ENCODE results near the gene ABCB11.
"Not testable (repeated sequence)": the region's sequence is repeated elsewhere in the genome, so short reads cannot be mapped to it uniquely, and the experiment has no call there.

The ABCB11 gene

DNA sequence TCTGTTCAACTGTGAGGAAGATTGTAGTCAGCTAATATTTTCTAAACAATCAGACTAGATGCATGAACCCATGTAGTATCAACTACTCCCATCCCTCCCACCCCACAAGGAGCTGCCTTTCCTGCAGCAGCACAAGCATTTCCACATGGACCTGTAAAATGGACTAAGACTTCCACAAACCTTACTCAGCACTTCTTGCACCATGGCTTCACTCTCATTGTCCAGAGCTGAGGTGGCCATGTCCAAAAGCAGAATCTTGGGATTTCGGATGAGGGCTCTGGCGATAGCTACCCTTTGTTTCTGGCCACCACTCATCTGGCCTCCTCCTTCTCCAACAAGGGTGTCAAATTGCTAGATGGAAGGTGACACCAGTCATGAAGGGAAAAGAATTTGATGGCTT lies 61.3 kb downstream of the ABCB11 start:
- no peak for DNase-seq

DNA sequence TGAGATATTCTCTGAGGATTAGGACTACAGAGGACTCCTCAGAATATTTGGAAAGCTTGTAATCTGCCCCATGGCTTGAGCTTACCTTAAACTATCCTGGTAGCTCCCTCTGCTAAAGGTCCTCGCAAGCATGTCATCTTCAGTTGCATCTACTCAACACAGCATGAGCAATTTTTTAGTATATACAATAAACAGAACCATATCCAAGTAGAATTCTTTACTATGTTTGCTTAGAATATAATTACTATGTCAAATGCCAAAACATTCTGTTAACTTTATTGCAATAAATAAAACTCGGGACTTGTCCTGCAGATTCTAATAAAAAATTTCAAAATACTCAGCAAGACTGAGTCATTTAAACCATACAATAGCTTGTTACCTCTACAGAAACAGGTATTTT lies 62.8 kb downstream of the ABCB11 start:
- no peak for DNase-seq

DNA sequence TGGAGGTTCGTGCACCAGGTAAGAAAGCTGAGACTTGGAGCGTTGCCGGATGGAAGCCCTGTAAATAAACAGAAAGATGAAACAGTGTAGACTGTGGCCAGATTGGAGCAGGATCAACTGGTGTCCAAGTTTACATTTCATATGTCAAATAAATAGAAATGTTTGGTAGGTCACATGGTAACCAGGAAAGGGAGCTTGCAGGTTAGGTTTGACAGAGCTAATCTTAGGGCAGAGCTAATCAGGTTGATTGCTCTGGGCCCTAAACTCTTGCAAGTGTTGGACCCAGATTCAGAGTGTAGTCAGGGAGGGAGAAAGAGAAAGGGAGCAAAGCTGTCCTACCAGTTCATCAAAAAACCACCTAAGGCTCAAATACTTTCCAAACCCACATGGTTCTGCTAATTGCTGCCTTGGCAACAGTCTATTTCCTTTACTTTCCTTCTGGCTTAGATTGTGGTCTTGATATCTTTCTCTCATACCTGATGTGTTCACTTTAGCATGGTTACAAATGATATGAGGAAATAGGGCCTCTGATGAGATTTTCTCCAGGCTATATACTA lies 66.8 kb downstream of the ABCB11 start:
- DNase-seq: no peak

DNA sequence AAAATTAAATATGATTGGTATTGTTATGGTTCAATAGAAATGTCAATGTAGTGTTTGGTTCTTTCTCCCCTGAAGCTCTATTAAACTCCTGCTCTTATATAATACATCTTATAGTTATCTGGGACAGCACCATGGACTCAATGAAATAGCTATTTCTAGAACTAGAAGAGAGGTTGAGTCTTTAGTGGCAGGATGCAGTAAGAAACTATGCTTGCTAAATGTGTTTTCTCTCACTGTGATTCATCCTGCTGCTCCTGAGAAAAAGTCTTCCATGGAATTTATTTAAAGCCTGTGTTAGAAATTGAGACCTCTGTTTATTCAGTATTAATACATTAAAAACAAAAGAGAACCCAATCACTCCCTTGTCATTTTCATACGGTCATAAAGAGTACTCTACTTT lies 68.5 kb downstream of the ABCB11 start:
- DNase-seq: no peak

DNA sequence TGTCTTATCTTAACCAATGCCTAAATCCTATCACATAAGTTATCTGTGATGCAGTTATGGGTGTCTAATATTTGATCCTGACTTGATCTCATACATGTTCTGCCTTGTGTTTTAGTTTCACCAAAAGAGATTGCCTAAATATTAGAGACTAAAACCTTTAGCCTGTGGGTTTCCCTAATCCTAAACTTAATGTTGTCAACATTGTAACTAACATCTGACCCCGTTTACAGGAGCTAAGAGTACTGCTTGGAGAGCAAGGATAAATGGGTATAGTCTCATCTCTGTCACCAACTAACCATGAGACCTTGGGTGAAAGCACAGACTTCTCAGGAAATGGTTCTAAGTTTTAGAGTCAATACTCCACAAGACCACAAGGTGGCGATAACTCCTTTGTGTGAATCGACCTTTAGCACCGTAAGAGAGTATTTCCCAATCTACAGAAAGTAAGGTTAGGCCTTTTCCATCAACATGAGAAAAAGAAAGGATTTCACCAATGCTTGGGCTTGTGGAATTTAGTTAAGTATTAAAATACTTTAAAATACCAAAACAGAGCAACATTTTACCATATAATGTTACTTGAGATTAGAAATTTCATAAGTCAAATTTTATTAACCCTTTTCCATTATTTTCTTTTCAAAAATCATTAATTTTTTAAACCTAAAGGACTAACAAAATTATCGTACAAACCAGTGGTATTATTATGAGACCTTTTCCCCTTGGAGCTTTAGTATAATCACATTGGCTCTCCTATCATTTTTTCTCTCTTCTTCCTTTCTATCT lies 69.5 kb downstream of the ABCB11 start:
- no peak for DNase-seq

DNA sequence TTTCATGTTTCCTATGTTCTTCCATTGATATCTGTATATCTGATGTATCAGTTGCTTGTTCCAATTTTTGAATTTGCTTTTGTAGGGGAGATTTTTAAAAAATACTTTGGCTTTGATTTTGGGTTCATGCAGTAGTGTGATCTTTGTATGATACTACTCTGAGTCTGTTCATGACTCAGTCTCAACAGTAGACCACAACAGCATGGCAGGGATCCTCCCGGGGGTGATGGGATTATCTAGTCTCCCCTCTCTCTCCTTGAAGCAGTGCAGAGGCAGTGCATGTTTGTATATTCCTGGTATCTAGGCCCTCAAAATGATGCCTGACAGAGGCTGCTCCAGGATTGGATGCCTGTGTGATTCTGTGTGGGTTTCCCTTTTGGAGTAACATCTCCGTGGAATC lies 74.7 kb downstream of the ABCB11 start:
- no peak for DNase-seq

DNA sequence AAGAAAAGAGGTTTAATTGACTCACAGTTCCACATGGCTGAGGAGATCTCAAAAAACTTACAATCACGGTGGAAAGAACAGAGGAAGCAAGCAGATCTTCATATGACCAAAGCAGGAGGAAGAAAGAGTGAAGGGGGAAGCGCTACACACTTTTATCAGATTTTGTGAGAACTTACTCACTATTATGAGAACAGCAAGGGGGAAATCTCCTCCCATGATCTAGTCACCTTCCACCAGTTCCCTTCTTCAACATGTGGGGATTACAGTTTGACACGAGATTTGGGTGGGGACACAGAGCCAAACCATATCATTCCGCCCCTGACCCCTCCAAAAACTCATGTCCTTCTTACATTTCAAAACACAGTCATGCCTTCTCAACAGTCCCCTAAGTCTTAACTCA lies 75.8 kb downstream of the ABCB11 start:
- no peak for DNase-seq

DNA sequence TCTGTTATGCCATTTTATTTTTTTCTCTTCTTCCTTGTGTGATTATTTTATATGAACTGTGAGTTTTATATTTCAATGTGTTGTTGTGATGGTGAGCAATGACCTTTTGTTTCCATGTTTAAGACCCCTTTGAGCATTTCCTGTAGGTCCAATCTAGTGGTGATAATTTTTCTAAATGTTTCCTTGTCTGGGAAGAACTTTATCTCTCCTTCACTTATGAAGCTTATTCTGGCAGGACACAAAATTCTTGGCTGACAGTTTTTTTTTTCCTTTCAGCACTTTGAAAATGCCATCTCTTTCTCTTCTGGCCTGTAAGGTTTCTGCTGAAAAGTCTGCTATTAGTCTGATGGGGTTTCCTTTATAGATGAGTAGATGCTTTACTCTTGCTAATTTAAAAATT lies 76.9 kb downstream of the ABCB11 start:
- DNase-seq: no peak

DNA sequence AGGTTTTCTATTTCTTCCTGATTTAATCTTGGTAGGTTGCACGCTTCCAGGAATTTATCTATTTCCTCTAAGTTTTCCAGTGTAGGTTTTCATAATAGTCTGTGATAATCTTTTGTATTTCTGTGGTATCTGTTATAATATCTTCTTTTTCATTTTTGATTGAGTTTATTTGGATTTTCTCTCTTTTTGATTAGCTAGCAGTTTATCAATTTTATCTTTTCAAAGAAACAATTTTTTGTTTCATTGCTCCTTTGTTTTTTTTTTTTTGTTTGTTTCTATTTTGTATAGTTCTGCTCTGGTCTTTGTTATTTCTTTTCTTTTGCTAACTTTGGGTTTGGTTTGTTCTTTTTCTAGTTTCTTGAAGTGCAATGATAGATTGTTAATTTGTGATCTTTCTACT lies 78.7 kb downstream of the ABCB11 start:
- no peak for DNase-seq

DNA sequence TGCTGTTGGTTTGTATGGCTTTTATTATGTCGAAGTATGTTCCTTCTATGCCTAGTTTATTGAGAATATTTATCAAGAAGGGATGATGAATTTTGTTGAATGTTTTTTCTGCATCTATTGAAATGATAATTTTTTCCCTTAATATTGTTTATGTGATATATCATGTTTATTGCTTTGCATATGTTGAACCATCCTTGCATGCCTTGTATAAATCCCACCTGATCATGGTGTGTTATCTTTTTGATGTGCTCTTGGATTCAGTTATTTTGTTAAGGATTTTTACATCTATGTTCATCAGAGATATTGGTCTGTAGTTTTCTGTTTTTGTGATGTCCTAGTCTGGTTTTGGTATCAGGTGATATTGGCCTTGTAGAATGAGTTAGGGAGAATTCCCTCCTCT lies 79.3 kb downstream of the ABCB11 start:
- DNase-seq: no peak

DNA sequence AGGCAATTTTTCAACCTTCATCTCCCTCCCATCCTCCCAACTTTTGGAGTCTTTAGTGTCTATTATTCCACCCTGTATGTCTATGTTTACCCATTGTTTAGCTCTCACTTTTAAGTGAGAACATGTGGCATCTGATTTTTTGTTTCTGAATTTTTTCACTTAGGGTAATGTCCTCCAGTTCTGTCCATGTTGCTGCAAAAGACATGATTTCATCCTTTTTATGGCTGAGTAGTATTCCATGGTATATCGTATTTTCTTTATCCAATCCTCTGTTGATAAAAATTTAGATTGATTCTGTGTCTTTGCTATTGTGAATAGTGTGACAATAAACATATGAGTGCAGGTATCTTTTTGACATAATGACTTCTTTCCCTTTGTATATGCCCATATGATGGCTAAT lies 81.8 kb downstream of the ABCB11 start:
- no peak for DNase-seq

DNA sequence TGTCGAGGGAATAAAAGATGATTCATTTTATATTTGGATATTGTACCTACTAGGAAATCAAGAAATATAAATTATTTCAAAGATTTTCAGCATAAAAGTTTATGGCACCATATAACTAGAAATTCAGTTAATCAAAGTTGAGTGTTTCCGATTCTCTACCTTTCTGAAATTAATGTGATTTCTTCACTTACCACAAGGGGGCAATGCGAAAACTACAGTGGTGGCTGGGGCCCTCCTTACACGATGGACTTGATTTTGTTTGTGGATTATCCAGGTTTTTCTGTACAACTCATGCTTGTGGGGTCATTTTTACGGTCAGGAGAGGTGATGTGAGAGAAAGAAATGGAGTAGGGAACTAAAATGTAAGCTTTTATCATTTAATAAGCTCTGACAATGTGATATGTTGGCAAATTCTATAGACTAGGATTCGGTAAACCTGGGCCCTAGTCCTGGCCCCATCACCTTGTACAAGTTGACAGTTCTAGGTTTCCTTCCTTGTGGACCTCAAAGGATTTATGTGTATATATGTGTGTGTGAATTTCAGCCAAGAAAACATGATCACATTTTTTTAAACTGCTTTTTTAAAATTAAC lies 82.4 kb downstream of the ABCB11 start:
- no peak for DNase-seq

DNA sequence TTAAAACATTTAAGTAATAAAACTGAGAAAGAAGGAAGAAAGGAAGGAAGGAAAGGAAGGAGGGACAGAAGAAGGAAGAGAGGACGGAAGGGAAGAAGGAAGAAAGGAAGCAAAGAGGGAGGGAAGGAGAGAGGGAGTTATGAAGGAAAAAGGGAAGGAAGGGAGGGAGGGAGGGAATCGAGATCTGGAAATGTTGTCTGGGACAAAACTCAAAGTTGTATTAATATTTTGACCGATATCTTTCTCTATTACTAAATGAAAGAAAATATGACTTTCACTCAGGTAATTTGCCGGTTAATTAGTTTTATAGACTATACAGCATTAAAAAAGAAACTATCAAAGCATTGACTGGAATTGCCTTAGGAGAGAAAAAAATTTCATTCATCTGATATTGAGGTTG lies 85.6 kb downstream of the ABCB11 start:
- DNase-seq: no peak

DNA sequence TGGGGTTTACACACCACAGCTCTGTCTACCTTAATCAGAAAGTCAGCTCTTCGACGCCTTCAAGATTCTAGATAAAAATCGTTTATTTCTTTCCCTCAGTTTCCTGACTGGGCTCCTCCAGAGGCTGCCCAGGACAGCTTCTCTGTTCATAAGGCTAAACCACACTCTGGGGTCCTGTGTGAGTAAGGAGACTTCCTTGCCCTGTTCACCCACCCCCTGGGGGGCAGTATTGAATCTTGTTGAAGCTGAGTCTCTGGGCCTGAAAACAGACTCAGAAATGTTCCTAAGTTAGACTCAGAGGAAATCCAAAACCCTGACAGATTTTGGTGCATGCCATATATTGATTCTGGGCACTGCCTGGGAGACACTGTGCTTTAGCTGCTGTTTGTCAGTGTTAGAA lies 87.1 kb downstream of the ABCB11 start:
- no peak for DNase-seq

DNA sequence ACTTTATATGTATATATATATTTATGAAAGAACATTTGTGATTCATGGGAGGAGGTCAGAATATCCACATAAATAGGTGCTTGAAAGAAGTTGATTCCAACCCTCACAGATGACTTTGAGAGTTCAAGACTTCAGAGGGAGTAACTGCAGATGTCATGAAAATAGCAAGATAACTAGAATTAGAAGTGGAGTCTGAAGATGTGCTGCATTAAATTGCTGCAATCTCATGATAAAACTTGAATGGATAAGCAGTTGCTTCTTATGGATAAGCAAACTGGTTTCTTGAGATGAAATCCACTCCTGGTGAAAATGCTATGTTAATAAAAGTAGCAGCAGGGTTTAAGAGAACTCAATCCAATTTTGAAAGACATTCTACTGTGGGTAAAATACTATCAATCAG lies 89.8 kb downstream of the ABCB11 start:
- DNase-seq: no peak

DNA sequence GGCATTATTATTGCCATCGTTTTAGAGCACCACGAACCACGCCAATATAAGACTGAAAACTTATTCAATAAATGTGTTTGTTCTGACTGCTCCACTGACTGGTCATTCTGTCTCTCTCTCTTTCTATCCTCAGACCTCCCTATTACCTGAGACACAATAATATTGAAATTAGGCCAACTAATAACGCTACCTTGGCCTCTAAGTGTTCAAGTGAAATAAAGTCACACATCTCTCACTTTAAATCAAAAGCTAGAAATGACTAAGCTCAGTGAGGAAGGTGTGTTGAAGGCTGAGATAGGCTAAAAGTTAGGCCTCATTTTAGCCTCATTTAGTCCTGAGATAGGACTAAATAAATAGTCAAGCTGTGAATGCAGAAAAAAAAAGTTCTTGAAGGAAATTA lies 91.2 kb downstream of the ABCB11 start:
- no peak for DNase-seq

DNA sequence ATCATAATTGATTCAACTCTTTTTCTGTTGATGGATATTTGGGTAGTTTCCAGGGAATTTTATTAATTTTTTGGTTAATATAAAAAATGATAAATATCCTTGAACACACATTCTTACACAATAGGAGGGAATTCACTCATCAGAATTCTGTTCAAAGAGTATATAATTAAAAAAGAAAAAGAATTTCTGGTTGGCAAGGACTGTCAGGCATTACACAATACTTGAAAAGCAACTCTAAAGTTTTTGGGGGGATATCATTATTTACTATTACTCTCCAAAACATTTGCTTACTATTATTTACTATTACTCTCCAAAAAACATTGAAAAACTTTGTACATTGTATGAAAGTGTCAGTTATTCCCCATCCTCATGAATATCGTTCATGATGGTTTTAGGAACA lies 92.1 kb downstream of the ABCB11 start:
- no peak for DNase-seq

DNA sequence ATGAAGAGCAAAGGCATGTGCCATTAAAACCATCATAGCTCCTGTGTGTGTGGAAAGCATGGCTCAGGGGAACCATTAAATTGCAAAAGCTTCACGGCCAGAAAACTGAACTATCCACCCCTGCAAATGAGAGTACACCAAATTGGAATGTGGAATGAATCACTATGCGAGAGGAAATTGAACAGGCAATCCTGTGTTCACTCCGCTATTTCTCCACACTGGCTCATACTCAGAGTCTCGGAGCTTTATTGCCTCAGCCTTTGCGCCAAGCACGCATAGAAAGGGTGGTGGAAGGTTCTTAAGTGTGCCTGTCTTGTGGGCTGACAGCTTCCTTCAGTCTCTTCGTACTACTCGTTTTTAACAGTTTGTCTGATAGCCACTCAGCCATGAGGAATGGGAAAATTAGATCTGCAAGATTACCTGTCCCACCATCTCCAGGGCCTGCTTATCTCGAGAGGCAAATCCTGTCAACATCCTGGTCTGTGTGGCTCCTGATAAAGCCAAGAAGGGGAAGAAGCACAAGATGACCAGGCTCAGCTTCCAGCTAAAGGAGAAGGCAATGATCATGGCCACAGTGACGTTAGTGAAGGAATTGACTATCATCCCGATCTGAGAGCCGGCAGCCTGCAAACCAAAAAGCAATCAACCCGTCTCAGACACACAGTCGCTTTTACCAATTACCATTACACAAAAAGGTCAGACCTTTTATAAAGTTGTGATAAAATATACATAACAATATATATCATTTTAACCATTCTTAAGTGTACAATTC lies 95.1 kb downstream of the ABCB11 start:
- DNase-seq: no peak

DNA sequence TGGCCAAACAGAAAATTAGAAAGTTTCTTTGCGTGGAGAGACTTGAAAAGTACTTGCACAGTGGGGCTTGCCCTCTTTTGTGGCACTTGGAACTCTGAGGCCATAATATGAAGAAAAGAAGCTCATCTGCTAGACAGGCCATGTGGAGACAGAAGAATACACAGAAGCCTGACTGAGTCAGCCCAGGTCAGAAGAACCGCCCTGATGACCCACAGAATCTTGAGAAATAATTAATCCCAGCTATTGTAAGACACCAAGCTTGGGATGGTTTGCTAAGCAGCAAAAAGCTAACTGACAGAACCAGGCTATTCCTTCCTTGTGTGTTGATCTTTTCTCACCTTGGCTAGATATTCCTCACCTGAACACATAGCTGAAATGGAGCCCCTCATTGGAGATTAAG lies 96.3 kb downstream of the ABCB11 start:
- DNase-seq: no peak

DNA sequence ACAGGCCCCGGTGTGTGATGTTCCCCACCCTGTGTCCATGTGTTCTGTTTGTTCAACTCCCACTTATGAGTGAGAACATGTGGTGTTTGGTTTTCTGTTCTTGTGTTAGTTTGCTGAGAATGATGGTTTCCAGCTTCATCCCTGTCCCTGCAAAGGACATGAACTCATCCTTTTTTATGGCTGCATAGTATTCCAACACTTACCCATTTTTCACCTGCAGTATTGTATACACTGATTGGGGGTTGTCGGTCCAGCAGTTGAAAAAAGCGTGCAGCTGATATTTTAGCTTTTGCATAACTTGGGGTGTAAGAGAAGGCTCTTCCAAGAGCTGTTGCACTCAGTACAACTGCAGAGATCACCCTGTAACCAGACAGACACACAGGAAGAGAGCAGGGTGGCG lies 99.0 kb downstream of the ABCB11 start:
- not testable (repeated sequence) for DNase-seq

DNA sequence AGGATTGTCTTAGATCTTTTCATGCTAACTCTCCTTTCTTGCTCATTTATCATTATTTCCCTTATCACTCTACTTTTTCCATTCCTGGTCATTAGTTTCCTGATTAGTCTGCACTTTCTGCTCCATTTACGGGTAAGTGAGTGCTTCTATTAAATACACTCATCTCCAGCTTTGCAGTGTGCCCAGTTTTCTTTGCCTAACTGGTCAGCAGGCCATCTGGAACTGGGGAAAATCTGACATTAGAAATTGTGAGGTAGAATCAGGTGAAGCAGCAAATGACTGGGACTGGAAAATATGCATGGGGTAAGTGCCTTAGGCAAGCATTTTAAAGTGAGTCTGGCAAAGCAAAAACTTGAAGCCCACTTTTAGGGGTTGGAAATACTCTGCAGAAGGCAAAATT lies 100.9 kb downstream of the ABCB11 start:
- DNase-seq: no peak

DNA sequence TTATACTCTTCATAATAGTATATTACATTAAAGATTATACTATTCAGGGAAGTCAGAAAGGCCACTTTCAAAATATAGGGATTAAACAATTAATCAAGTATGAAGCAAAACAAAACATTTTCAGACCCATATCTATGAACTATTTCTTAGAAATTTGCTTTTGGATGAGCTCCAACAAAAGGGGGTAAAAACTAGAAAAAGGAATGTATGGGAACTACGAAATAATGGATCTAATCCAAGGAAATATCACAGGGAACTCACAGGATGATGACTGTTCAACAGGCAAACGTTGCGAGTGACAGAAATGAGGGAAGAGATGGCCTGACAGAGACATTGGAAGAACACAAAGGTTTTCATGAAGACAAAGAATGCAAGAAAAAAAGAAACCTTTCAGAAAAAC lies 102.1 kb downstream of the ABCB11 start:
- DNase-seq: no peak

DNA sequence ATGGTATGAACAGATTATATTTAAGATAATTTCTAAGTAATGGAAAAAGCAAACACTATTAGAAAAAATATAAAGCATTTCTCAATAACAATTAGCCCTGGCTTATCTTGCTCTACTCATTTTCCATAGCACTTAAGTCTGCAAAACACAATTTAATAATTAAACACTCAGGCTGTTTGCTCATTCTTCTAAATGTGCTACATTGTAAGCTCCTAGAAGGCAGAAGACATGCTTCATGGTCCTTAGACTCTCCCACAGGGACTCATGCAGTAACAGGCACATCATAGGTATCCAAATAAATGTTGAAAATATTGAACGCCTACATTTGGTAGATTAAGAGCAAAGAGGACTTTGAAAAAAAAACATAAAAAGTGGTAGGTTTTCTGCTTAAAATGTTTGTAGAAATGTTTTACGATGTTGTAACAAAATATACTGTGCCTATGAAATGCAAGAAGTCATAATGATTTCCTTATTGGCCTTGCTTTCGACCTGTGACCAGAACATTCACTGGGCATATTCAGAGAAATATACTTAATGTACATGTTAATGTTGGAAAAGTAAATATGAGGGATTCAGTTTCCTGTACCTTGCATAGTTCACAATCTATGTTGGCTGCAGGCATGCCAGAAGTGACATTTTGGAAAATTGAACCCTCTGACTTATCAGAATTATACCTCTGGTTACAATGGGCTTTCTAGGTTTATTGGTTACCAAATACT lies 102.9 kb downstream of the ABCB11 start:
- no peak for DNase-seq

Data from CD4-positive, alpha-beta T cell treated with Interleukin-15 for 1 hour (primary cell).